Testis (tissue), 3 donors: ENCODE data around the gene CDSN. TPM values are rescaled to one million over a fixed set of nuclear protein-coding genes. Genes with fewer than 3 reads are reported as not detected.

Experiments
- DNase-seq: peaks from one replicate; pipeline ENCODE4 v3.0.0-alpha.2; 2019
- H3K27ac ChIP-seq, 2 donors: fragments of 200-600 bp; sonication (generic); one replicate each; pipeline ENCODE4 v1.5.1; 2019
- H3K27me3 ChIP-seq: fragments of 200-600 bp; sonication (generic); one replicate; pipeline ENCODE4 v1.5.1; 2019
- H3K36me3 ChIP-seq: fragments of 200-600 bp; sonication (generic); one replicate; pipeline ENCODE4 v1.5.1; 2017; ENCODE audit warnings: low read depth; ENCODE audit errors: missing control alignments
- H3K4me1 ChIP-seq: fragments of 200-600 bp; sonication (generic); one replicate; pipeline ENCODE4 v1.5.1; 2019
- H3K4me3 ChIP-seq, 2 donors: fragments of 200-600 bp; sonication (generic); one replicate each; pipeline ENCODE4 v1.5.1; 2017 to 2019
- H3K9me3 ChIP-seq: fragments of 200-600 bp; sonication (generic); one replicate; pipeline ENCODE4 v1.5.1; 2017
- POLR2A ChIP-seq: fragments of 450-650 bp; IDR thresholded peaks from one replicate; pipeline ENCODE4 v1.6.1; 2017; ENCODE audit warnings: antibody characterized with exemption, mild to moderate bottlenecking, moderate library complexity
- WGBS, 2 donors: methylation state at CpG; one replicate each; pipeline ENCODE4 v1.1.5; 2018; 5-methylcytosine and 5-hydroxymethylcytosine counted together
- intact Hi-C: fragments of 100-400 bp; cut with DNase I; formaldehyde crosslinking; loops from one replicate; pipeline ENCODE4 v1.15.1; 2023; ENCODE audit warnings: low total_unique reads
- polyA plus RNA-seq: library from polyadenylated mRNA; stranded (reverse); fragments of 350-450 nt; fragmentation: Illumina TruSeq; extraction: RNeasy Lipid Tissue Mini Kit (QIAGEN cat#74804); gene quantifications from one replicate; pipeline ENCODE4 v1.2.3, GENCODE V29; 2014; ENCODE audit warnings: low read depth, low replicate concordance; ENCODE audit not compliant: insufficient read depth
- total RNA-seq, 2 donors: library from RNA; depleted of rRNA; stranded (reverse); fragments of >200 nt; gene quantifications; one replicate each; pipeline ENCODE4 v1.2.3, GENCODE V29; 2016
- TF ChIP-seq, protein P1 (sequence below), 3 experiments: fragments of 450-650 bp in 2 of 3; fragments of 200-600 bp in 1 of 3; sonication (generic) in 1 of 3; IDR thresholded peaks; one replicate each; pipeline ENCODE4 v1.5.1; 2016 to 2019; ENCODE audit warnings: antibody characterized with exemption in 3 of 3, mild to moderate bottlenecking in 2 of 3, moderate library complexity in 1 of 3

The CDSN gene
- total and polyA plus RNA-seq, 3 donors from 2014 or later = 0.06 to 0.32 TPM; not detected in 1

DNA sequence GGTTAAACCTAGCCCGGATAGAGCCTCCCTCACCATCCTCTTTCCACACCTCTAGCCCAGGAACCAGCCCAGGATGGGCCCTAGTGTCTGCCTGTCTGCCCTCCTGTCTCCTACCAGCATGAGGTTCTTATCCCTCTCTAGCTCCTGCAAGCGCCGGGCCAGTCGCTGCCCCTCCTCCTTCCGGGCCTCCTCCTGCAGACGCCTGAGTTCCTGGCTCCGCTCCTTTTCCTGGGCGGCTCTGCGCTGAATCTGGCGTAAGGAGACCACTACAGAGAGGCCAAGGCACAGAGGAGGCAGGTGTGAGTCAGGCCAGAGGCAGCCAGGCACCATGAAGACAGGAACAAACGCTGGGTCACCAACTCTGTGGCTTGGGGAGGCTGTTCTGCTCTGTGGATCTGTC is 22.9 kb upstream of the CDSN start:
- TF ChIP-seq, protein P1, sequence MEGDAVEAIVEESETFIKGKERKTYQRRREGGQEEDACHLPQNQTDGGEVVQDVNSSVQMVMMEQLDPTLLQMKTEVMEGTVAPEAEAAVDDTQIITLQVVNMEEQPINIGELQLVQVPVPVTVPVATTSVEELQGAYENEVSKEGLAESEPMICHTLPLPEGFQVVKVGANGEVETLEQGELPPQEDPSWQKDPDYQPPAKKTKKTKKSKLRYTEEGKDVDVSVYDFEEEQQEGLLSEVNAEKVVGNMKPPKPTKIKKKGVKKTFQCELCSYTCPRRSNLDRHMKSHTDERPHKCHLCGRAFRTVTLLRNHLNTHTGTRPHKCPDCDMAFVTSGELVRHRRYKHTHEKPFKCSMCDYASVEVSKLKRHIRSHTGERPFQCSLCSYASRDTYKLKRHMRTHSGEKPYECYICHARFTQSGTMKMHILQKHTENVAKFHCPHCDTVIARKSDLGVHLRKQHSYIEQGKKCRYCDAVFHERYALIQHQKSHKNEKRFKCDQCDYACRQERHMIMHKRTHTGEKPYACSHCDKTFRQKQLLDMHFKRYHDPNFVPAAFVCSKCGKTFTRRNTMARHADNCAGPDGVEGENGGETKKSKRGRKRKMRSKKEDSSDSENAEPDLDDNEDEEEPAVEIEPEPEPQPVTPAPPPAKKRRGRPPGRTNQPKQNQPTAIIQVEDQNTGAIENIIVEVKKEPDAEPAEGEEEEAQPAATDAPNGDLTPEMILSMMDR (IDR thresholded peaks at IDR 0.05) = no peak
- no peak for TF ChIP-seq POLR2A
- peak; percentile 46 for DNase-seq
- H3K27ac ChIP-seq = peak overlapping the region in 1 of 2 donors; percentile 15
- H3K4me3 ChIP-seq = no peak overlapping the region
- intact Hi-C loops = loop anchor here (10.0 kb wide), 1 partner anchor 222 kb away; no protein-coding TSS in a partner anchor
- no peaks in the 10 kb centered on the region for H3K4me1 ChIP-seq
- no peaks in the 10 kb centered on the region for H3K27me3 ChIP-seq
- no peaks in the 10 kb centered on the region for H3K9me3 ChIP-seq
- H3K36me3 ChIP-seq = no peaks in the 10 kb centered on the region
- WGBS, 2 donors = 47 to 66% methylated on average over 11 of the region's 11 CpGs

- no peak overlapping the region for H3K4me3 ChIP-seq
- WGBS, 2 donors = 69 to 71% methylated on average over 2 of the region's 2 CpGs
- H3K27ac ChIP-seq = no peak overlapping the region
- DNase-seq = no peak
- H3K4me1 ChIP-seq = no peaks in the 10 kb centered on the region
- intact Hi-C loops = loop anchor here (10.0 kb wide), 1 partner anchor 222 kb away; no protein-coding TSS in a partner anchor
- no peaks in the 10 kb centered on the region for H3K36me3 ChIP-seq
- no peak for TF ChIP-seq POLR2A
- TF ChIP-seq, protein P1 (IDR thresholded peaks at IDR 0.05) = no peak
- no peaks in the 10 kb centered on the region for H3K9me3 ChIP-seq
- no peaks in the 10 kb centered on the region for H3K27me3 ChIP-seq
Observed at GRCh38 chr6:31142361-31142761, 22.1 kb upstream of the CDSN start.

DNA sequence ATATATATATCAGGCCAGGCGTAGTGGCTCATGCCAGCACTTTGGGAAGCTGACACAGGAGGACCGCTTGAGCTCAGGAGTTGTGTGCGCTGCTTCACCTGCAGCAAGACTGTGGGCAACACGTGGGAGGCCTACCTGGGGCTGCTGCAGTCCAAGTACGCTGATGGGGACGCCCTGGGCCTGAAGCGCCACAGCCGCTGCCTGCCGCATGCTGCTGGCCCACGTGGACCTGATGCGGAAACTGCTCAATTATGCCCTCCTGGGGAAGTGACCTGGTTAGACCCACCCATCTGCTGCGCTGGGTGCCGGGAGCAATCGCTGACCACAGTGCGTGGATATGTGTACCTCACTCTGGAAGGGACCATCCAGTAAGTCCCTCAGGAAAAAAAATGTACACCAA is 20.4 kb upstream of the CDSN start:
- Histone ChIP-seq H3K27ac (no peak overlapping the region), H3K36me3 (no peaks in the 10 kb centered on the region), H3K9me3 (no peaks in the 10 kb centered on the region), H3K4me3 (no peak overlapping the region), H3K4me1 (no peaks in the 10 kb centered on the region), H3K27me3 (no peaks in the 10 kb centered on the region)
- TF ChIP-seq POLR2A = no peak
- TF ChIP-seq, protein P1 (IDR thresholded peaks at IDR 0.05) = no peak
- DNase-seq = no peak
- 85 to 88% methylated on average over 10 to 15 of the region's 15 CpGs for WGBS, 2 donors
- intact Hi-C loops = loop anchor here (10.0 kb wide), 1 partner anchor 224 kb away; no protein-coding TSS in a partner anchor

- TF ChIP-seq POLR2A = no peak
- TF ChIP-seq, protein P1 (IDR thresholded peaks at IDR 0.05) = no peak
Observed at GRCh38 chr6:31139599-31139998, 19.4 kb upstream of the CDSN start.

GRCh38 chr6:31138982-31139381 is 18.7 kb upstream of the CDSN start, which contains the start of gene PSORS1C2:
Gene PSORS1C2 (minus strand): TSS chr6:31139066. CDS start chr6:31139026, 40 bp downstream.
- TF ChIP-seq POLR2A = no peak
- TF ChIP-seq, protein P1 (IDR thresholded peaks at IDR 0.05) = no peak
- Histone ChIP-seq H3K27me3 (no peaks in the 10 kb centered on the region), H3K4me3 (peak within 1 kb of the TSS in 1 of 2 donors; percentile 38), H3K36me3 (no peaks in the 10 kb centered on the region), H3K9me3 (no peaks in the 10 kb centered on the region), H3K4me1 (no peaks in the 10 kb centered on the region), H3K27ac (no peak within 1 kb of the TSS)
- WGBS, 2 donors = 86 to 94% methylated on average over 4 of the region's 4 CpGs
- intact Hi-C loops = loop anchor here (5.0 kb wide), 1 partner anchor 53 kb away; no protein-coding TSS in a partner anchor
- no peak for DNase-seq

More at GRCh38 chr6:31139599-31139998, 19.4 kb upstream of the CDSN start:
- Histone ChIP-seq H3K4me3 (no peak overlapping the region), H3K27ac (no peak overlapping the region), H3K4me1 (no peaks in the 10 kb centered on the region), H3K9me3 (no peaks in the 10 kb centered on the region), H3K36me3 (no peaks in the 10 kb centered on the region), H3K27me3 (no peaks in the 10 kb centered on the region)
- DNase-seq = no peak
- intact Hi-C loops = loop anchor here (5.0 kb wide), 1 partner anchor 53 kb away; no protein-coding TSS in a partner anchor
- 28 to 40% methylated on average over 4 of the region's 4 CpGs for WGBS, 2 donors
